Heart left ventricle (tissue), 13 donors: ENCODE measurements around the gene CEP85L.

Experiments used
- CTCF ChIP-seq, 12 donors: fragments of 200-600 bp; sonication (generic) in 4 of 12; IDR thresholded peaks; one replicate each; pipeline versions ENCODE4 v1.5.0 to v1.8.0; 2018 to 2022; ENCODE audit warnings: antibody characterized with exemption in 12 of 12, mild to moderate bottlenecking in 5 of 12
- POLR2A ChIP-seq, 2 donors: fragments of 450-650 bp; IDR thresholded peaks; one replicate each; pipeline ENCODE4 v1.6.1; 2017; ENCODE audit warnings: antibody characterized with exemption in 2 of 2, mild to moderate bottlenecking in 2 of 2, moderate library complexity in 2 of 2
- donor health status: ischemic (EF 13 %, LVEDD 7.1; RV severe dilation, severe dysfunction).
- donor health status: DM: no; HTN: yes; CAD: no.
- donor health status: DM: no; HTN: no; CAD: no.
- donor health status: ischemic (EF 25% LVEDD 6.9; RV normal size, moderate dysfunction).
- donor health status: ischemic (EF 25% LVEDD 5.7; RV mildly dilated, moderate dysfunction).
- donor health status: ischemic (EF 35%, LVEDD 5.7; RV mildly dilated, moderate dysfunction).
- donor health status: nonischemic (EF 11% LVEDD 7.7; RV severe dilation, severe dysfunction).
- donor health status: DM: yes; HTN: yes; CAD: no.
- donor health status: PGD.
- donor health status: ischemic (EF 29% LVEDD 5.4; RV normal size, mild dysfunction).
- donor health status: nonischemic (EF 23%, LVEDD 6.1; RV moderate dilation, normal function).

- TF ChIP-seq CTCF (IDR thresholded peaks at IDR 0.05) (no peak), POLR2A (IDR thresholded peaks at IDR 0.05) (no peak)
Observed at GRCh38 chr6:118646977-118647376, 4.4 kb downstream of the CEP85L start.
